GM12892 (cell line): Measurements from ENCODE around the gene SOX15.
"Not testable (repeated sequence)": the region's sequence is repeated elsewhere in the genome, so short reads cannot be mapped to it uniquely, and the experiment has no call there.

Experiments used
- DNase-seq: peaks from one replicate; pipeline ENCODE4 v3.0.0; 2011; ENCODE audit not compliant: insufficient read length
- FAIRE-seq: peaks from 2 replicates; lab custom pipeline; 2011; peaks lifted over from hg19 to GRCh38; lab: Jason Lieb, UNC
- POLR2A ChIP-seq: IDR thresholded peaks from 2 replicates; pipeline ENCODE4 v1.6.1; 2011; ENCODE audit warnings: low read depth, low read length, control low read depth
- POLR2AphosphoS5 ChIP-seq: IDR thresholded peaks from 2 replicates; pipeline ENCODE4 v1.6.1; 2011; ENCODE audit warnings: low read depth, low read length, control low read depth
- TAF1 ChIP-seq: IDR thresholded peaks from 2 replicates; pipeline ENCODE4 v1.6.1; 2011; ENCODE audit warnings: low read depth, mild to moderate bottlenecking, control low read depth, low read length, borderline replicate concordance

SOX15 gene

GRCh38 chr17:7623661-7624060 is 33.8 kb upstream of the SOX15 start:
- DNase-seq (no peak), FAIRE-seq (no peak)
- TF ChIP-seq TAF1 (no peak), POLR2AphosphoS5 (no peak)

- FAIRE-seq (no peak), DNase-seq (no peak)
- no peak for TF ChIP-seq POLR2AphosphoS5
These were observed 30.9 kb upstream of the SOX15 start for GRCh38 chr17:7620835-7621234.

- no peak for TF ChIP-seq POLR2A
- TF ChIP-seq POLR2AphosphoS5 = no peak
- no peak for TF ChIP-seq TAF1
- no peak for FAIRE-seq
These were observed 28.7 kb upstream of the SOX15 start for GRCh38 chr17:7618608-7619007.

GRCh38 chr17:7615265-7615747 is 25.4 kb upstream of the SOX15 start:
- no peak for TF ChIP-seq TAF1
- no peak for TF ChIP-seq POLR2A
- TF ChIP-seq POLR2AphosphoS5 = no peak
- no peak for DNase-seq
- no peak for FAIRE-seq

More at GRCh38 chr17:7618608-7619007, 28.7 kb upstream of the SOX15 start:
- no peak for DNase-seq

GRCh38 chr17:7614425-7615264 is 24.8 kb upstream of the SOX15 start, which contains the start of gene FXR2:
FXR2 (minus strand) TSS chr17:7614897; CDS start chr17:7614532, 365 bp downstream.
- TF ChIP-seq TAF1 (peak; percentile 56; the same call in 1 of the 2 replicates), POLR2A (peak; percentile 68; the same call in 1 of the 2 replicates), POLR2AphosphoS5 (no peak)
- FAIRE-seq (peak; percentile 99), DNase-seq (peak; percentile 98)

GRCh38 chr17:7613769-7614424 is 24.0 kb upstream of the SOX15 start:
- DNase-seq (no peak), FAIRE-seq (peak; percentile 21)
- no peak for TF ChIP-seq POLR2AphosphoS5

GRCh38 chr17:7612294-7612640 is 22.4 kb upstream of the SOX15 start:
- DNase-seq = no peak
- FAIRE-seq = no peak
- TF ChIP-seq POLR2AphosphoS5 = no peak
- no peak for TF ChIP-seq POLR2A
- no peak for TF ChIP-seq TAF1

- FAIRE-seq = no peak
- TF ChIP-seq POLR2A (no peak), TAF1 (no peak), POLR2AphosphoS5 (no peak)
- no peak for DNase-seq
These were observed 21.9 kb upstream of the SOX15 start for GRCh38 chr17:7611635-7612293.

GRCh38 chr17:7610641-7611040 is 20.7 kb upstream of the SOX15 start:
- TF ChIP-seq TAF1 = no peak
- no peak for TF ChIP-seq POLR2AphosphoS5
- TF ChIP-seq POLR2A = no peak
- DNase-seq (no peak), FAIRE-seq (peak; percentile 9)

- FAIRE-seq (no peak), DNase-seq (no peak)
- TF ChIP-seq POLR2AphosphoS5 (no peak), TAF1 (no peak), POLR2A (no peak)
These were observed 16.4 kb upstream of the SOX15 start for GRCh38 chr17:7606280-7606679.

- FAIRE-seq, DNase-seq: not testable (repeated sequence)
These were observed 7.7 kb upstream of the SOX15 start for GRCh38 chr17:7597561-7597960.

GRCh38 chr17:7593296-7593695 is 3.4 kb upstream of the SOX15 start:
- no peak for TF ChIP-seq POLR2A
- no peak for TF ChIP-seq TAF1
- TF ChIP-seq POLR2AphosphoS5 = no peak
- no peak for DNase-seq
- FAIRE-seq = no peak
